Activated naive CD8-positive, alpha-beta T cell treated with anti-CD3 and anti-CD28 coated beads, Interleukin-2, amount 50 U/mL, for 24 hours (primary cell): ENCODE data around the gene PODNL1.

Source experiments
- ATAC-seq: fragments of 150-1000 bp; cut with Tn5 transposase; one replicate; pipeline ENCODE4 v1.10.0; 2021
- DNase-seq: peaks from one replicate; pipeline ENCODE4 v3.0.0; 2021
- H3K27ac Mint-ChIP-seq: one replicate; pipeline ENCODE4 v1.8.0; 2021; ENCODE audit warnings: mild to moderate bottlenecking, mixed read lengths
- H3K27me3 Mint-ChIP-seq: one replicate; pipeline ENCODE4 v1.8.0; 2021; ENCODE audit warnings: mixed read lengths
- H3K36me3 Mint-ChIP-seq: one replicate; pipeline ENCODE4 v1.8.0; 2021; ENCODE audit warnings: low read depth, mixed read lengths
- H3K4me1 Mint-ChIP-seq: one replicate; pipeline ENCODE4 v1.8.0; 2021; ENCODE audit warnings: mixed read lengths
- H3K4me3 Mint-ChIP-seq: one replicate; pipeline ENCODE4 v1.8.0; 2021; ENCODE audit warnings: mild to moderate bottlenecking, moderate library complexity, mixed read lengths
- H3K9me3 Mint-ChIP-seq: one replicate; pipeline ENCODE4 v1.8.0; 2021; ENCODE audit warnings: mixed read lengths

The PODNL1 gene

DNA sequence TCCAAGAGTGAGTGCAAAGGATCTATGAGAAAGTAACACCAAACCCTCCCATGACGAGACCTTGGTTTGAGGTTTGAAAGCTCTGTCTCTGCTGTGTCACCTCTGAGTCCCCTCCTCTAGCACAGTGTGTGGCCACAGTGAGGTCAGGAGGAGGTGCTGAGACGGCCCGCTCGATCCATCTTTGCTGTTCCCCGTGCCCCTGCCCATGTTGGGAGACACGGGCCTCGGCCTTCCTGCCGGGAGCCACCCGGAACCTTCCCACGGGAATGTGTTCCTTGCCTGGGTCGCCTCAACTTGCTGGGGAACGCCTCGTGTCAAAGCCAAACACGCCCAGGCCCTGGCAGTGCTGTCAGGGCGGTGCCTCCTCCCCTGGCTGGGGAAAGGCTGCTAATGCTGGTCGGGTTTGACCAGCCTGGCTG, 51.2 kb downstream of the PODNL1 start:
- no peaks in the 10 kb centered on the region for H3K9me3 Mint-ChIP-seq
- no peaks in the 10 kb centered on the region for H3K36me3 Mint-ChIP-seq
- H3K4me3 Mint-ChIP-seq, result no peak overlapping the region
- H3K27me3 Mint-ChIP-seq, result no peaks in the 10 kb centered on the region
- no peak overlapping the region for H3K27ac Mint-ChIP-seq
- no peak for DNase-seq
- peak; percentile 78 for ATAC-seq
- H3K4me1 Mint-ChIP-seq, result peaks cover 27% of the 10 kb centered on the region

DNA sequence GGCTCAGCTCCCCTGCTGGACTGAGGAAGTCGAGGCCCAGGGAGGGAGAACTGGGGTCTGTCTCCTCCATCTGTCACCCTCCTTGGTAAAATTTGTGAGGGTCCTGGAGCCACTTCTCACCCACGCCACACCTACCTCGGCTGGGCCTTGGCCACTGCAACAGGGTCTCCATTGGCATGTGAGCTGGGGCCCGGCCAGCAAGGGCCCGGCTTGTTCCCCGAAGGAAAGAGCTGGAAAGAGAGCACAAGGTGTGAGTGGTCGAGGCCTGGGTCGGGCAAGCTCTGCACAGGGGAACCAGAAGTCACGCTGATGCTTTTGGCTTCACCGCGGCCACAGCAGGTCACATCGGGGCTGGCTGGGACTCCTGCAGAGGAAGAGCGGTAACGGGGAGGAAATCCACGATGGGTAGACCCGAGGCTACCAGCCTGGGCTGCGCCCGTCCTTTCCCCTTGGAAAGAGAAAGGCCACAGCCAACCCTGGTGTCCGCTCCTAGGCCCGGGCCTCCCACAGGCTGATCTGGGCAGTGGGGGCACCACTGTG, 52.3 kb downstream of the PODNL1 start:
- H3K4me3 Mint-ChIP-seq, result no peak overlapping the region
- no peak overlapping the region for H3K27ac Mint-ChIP-seq
- ATAC-seq (no peak), DNase-seq (no peak)
- H3K9me3 Mint-ChIP-seq, result no peaks in the 10 kb centered on the region
- H3K36me3 Mint-ChIP-seq, result no peaks in the 10 kb centered on the region
- peaks cover 38% of the 10 kb centered on the region for H3K4me1 Mint-ChIP-seq
- no peaks in the 10 kb centered on the region for H3K27me3 Mint-ChIP-seq

GRCh38 chr19:13884726-13885591, 53.3 kb downstream of the PODNL1 start:
- Mint-ChIP-seq H3K27ac (no peak overlapping the region), H3K36me3 (no peaks in the 10 kb centered on the region), H3K27me3 (no peaks in the 10 kb centered on the region), H3K4me1 (peaks cover 45% of the 10 kb centered on the region), H3K9me3 (no peaks in the 10 kb centered on the region), H3K4me3 (no peak overlapping the region)
- DNase-seq (no peak), ATAC-seq (no peak)

DNA sequence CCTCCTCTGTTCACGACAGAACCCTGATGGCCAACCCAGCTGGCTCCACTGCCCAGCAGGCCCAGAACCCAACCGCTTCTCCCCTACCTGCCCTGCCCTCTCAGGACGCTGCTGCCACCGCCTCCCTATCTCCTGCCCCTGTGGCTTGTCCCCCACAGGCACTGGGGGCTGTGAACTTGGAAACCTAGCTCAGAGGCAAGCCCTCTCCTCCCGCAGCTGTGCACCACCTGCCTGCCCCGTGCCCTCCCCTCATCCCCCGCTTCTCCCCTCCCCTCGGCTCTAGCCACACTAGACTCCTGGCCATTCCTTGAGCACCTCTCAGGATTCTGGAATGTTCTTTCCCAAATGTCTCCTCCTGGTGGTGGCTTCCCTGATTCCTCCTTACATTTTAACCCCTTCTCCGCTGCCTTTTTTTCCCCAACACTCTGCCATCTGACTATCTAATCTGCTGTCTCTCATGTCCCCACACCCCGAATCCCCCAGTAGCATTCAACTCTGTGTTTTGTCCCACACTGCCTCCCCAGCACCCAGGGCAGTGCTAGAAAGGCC, 54.6 kb downstream of the PODNL1 start:
- H3K27ac Mint-ChIP-seq, result no peak overlapping the region
- ATAC-seq, result no peak
- no peaks in the 10 kb centered on the region for H3K36me3 Mint-ChIP-seq
- no peak for DNase-seq
- peaks cover 47% of the 10 kb centered on the region for H3K4me1 Mint-ChIP-seq
- no peaks in the 10 kb centered on the region for H3K9me3 Mint-ChIP-seq
- H3K4me3 Mint-ChIP-seq, result no peak overlapping the region
- H3K27me3 Mint-ChIP-seq, result no peaks in the 10 kb centered on the region

DNA sequence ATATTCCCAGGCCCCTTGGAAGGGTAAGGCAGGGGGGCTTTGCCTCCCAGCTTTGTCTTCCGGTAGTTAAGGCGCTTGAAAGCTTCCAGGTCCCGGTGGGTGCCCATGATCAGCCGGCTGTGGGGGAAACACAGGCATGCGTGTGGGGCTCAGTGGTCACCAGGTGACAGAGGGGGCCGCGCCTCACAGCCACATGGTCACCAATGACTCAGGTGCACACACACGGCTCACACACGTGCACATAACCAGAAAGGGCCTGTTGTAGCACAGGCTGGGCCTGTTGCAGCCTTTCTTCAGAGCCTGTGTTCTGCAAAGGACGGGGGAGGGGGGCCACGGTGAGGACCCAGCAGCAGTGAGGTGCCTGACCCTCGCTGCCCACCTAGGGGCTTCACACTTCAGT, 55.4 kb downstream of the PODNL1 start:
- ATAC-seq (no peak), DNase-seq (no peak)
- no peaks in the 10 kb centered on the region for H3K27me3 Mint-ChIP-seq
- peaks cover 47% of the 10 kb centered on the region for H3K4me1 Mint-ChIP-seq
- no peaks in the 10 kb centered on the region for H3K9me3 Mint-ChIP-seq
- no peaks in the 10 kb centered on the region for H3K36me3 Mint-ChIP-seq
- no peak overlapping the region for H3K4me3 Mint-ChIP-seq
- no peak overlapping the region for H3K27ac Mint-ChIP-seq

GRCh38 chr19:13882419-13882795, 55.8 kb downstream of the PODNL1 start:
- Mint-ChIP-seq H3K4me3 (no peak overlapping the region), H3K27me3 (no peaks in the 10 kb centered on the region), H3K36me3 (no peaks in the 10 kb centered on the region), H3K27ac (peak overlapping the region; percentile 52), H3K9me3 (no peaks in the 10 kb centered on the region), H3K4me1 (peaks cover 45% of the 10 kb centered on the region)
- no peak for ATAC-seq
- no peak for DNase-seq

DNA sequence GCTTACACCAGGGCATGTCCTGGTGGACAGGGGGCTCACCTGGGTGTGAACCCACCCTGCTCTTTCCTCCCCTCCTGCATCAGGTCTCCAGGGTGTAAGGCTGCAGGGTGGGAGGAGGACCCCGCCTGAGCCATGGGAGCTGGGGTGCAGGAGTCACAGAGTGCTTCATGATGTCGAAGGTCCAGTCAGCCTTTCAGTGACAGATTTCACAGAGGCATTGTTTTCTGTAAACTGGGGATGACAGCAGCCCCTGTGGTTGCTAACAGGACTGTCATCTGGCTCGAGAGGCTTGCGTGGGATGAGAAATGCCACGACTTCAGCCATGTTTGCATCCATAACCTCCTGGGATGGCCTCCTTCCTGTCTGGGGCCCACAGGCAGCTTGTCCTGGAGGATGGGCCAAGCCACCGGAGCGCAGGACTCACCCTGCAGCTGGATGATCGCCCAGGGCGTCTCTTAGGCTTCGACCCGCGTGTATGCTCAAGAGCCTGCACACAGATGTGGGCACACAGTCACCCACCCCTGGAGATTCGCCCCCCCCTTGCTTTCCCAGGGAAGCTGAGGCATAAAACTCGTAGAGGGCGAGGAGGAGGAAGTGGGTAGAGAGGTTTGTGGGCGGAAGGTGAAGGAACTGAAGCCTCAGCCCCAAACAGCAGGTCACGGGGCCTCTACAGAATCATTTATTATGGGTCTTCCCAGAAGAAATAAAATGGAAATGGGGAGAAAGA, 56.4 kb downstream of the PODNL1 start:
- H3K4me3 Mint-ChIP-seq, result peak overlapping the region; percentile 45
- peak; percentile 51 for DNase-seq
- peak overlapping the region; percentile 52 for H3K27ac Mint-ChIP-seq
- no peaks in the 10 kb centered on the region for H3K36me3 Mint-ChIP-seq
- peak; percentile 18 for ATAC-seq
- H3K27me3 Mint-ChIP-seq, result no peaks in the 10 kb centered on the region
- peaks cover 40% of the 10 kb centered on the region for H3K4me1 Mint-ChIP-seq
- H3K9me3 Mint-ChIP-seq, result no peaks in the 10 kb centered on the region

GRCh38 chr19:13881251-13881691, 56.9 kb downstream of the PODNL1 start:
- ATAC-seq, result no peak
- Mint-ChIP-seq H3K27ac (peak overlapping the region; percentile 69), H3K27me3 (no peaks in the 10 kb centered on the region), H3K4me1 (peaks cover 36% of the 10 kb centered on the region), H3K4me3 (no peak overlapping the region), H3K9me3 (no peaks in the 10 kb centered on the region), H3K36me3 (no peaks in the 10 kb centered on the region)
- no peak for DNase-seq
